Activated T-cell treated with anti-CD3 and anti-CD28 coated beads, Interleukin-2, amount 50 U/mL, for 24 hours (primary cell): ENCODE data around the gene SYN1.

Experiments
- DNase-seq: peaks from one replicate; pipeline ENCODE4 v3.0.0-alpha.2; 2020
- H3K27ac Mint-ChIP-seq: 2 replicates; pipeline ENCODE4 v1.8.0; 2020; ENCODE audit warnings: mild to moderate bottlenecking, mixed read lengths
- H3K27me3 Mint-ChIP-seq: 2 replicates; pipeline ENCODE4 v1.8.0; 2020; ENCODE audit warnings: mixed read lengths
- H3K36me3 Mint-ChIP-seq: 2 replicates; pipeline ENCODE4 v1.8.0; 2020; ENCODE audit warnings: low read depth, mixed read lengths
- H3K4me1 Mint-ChIP-seq: 2 replicates; pipeline ENCODE4 v1.8.0; 2020; ENCODE audit warnings: low read depth, mixed read lengths
- H3K4me3 Mint-ChIP-seq: 2 replicates; pipeline ENCODE4 v1.8.0; 2020; ENCODE audit warnings: mild to moderate bottlenecking, moderate library complexity, mixed read lengths
- H3K9me3 Mint-ChIP-seq: 2 replicates; pipeline ENCODE4 v1.8.0; 2020; ENCODE audit warnings: mixed read lengths

The SYN1 gene

GRCh38 chrX:47595716-47596251, 23.9 kb downstream of the SYN1 start:
- Mint-ChIP-seq H3K27ac (peak overlapping the region; percentile 46), H3K9me3 (peaks cover 15% of the 10 kb centered on the region), H3K27me3 (peaks cover 7% of the 10 kb centered on the region), H3K4me3 (no peak overlapping the region), H3K4me1 (peaks cover 17% of the 10 kb centered on the region), H3K36me3 (no peaks in the 10 kb centered on the region)
- no peak for DNase-seq

GRCh38 chrX:47593522-47593921, 26.1 kb downstream of the SYN1 start:
- H3K4me3 Mint-ChIP-seq = no peak overlapping the region
- peaks cover 17% of the 10 kb centered on the region for H3K4me1 Mint-ChIP-seq
- no peaks in the 10 kb centered on the region for H3K36me3 Mint-ChIP-seq
- DNase-seq = no peak
- peaks cover 7% of the 10 kb centered on the region for H3K27me3 Mint-ChIP-seq
- peaks cover 10% of the 10 kb centered on the region for H3K9me3 Mint-ChIP-seq
- H3K27ac Mint-ChIP-seq = no peak overlapping the region

- no peak for DNase-seq
- Mint-ChIP-seq H3K4me3 (no peak overlapping the region), H3K27ac (no peak overlapping the region), H3K36me3 (no peaks in the 10 kb centered on the region), H3K9me3 (no peaks in the 10 kb centered on the region), H3K4me1 (peaks cover 13% of the 10 kb centered on the region), H3K27me3 (peaks cover 10% of the 10 kb centered on the region)
Observed at GRCh38 chrX:47590984-47591383, 28.7 kb downstream of the SYN1 start.

- Mint-ChIP-seq H3K27ac (no peak overlapping the region), H3K4me3 (no peak overlapping the region), H3K27me3 (peaks cover 21% of the 10 kb centered on the region), H3K4me1 (peaks cover 15% of the 10 kb centered on the region), H3K36me3 (no peaks in the 10 kb centered on the region), H3K9me3 (no peaks in the 10 kb centered on the region)
- DNase-seq = no peak
Observed at GRCh38 chrX:47587906-47588735, 31.5 kb downstream of the SYN1 start.

GRCh38 chrX:47587091-47587891, 32.4 kb downstream of the SYN1 start:
- Mint-ChIP-seq H3K4me1 (peaks cover 15% of the 10 kb centered on the region), H3K27me3 (peaks cover 21% of the 10 kb centered on the region), H3K36me3 (no peaks in the 10 kb centered on the region), H3K4me3 (no peak overlapping the region), H3K27ac (no peak overlapping the region), H3K9me3 (no peaks in the 10 kb centered on the region)
- no peak for DNase-seq

GRCh38 chrX:47586043-47586787, 33.4 kb downstream of the SYN1 start:
- DNase-seq = no peak
- Mint-ChIP-seq H3K4me1 (peaks cover 24% of the 10 kb centered on the region), H3K27ac (no peak overlapping the region), H3K27me3 (peaks cover 21% of the 10 kb centered on the region), H3K4me3 (no peak overlapping the region), H3K36me3 (no peaks in the 10 kb centered on the region), H3K9me3 (no peaks in the 10 kb centered on the region)

GRCh38 chrX:47585273-47585672, 34.4 kb downstream of the SYN1 start:
- no peak for DNase-seq
- Mint-ChIP-seq H3K36me3 (no peaks in the 10 kb centered on the region), H3K9me3 (no peaks in the 10 kb centered on the region), H3K27ac (no peak overlapping the region), H3K4me1 (peaks cover 28% of the 10 kb centered on the region), H3K4me3 (no peak overlapping the region), H3K27me3 (peaks cover 21% of the 10 kb centered on the region)

- Mint-ChIP-seq H3K27ac (no peak overlapping the region), H3K4me1 (peaks cover 31% of the 10 kb centered on the region), H3K9me3 (no peaks in the 10 kb centered on the region), H3K4me3 (no peak overlapping the region), H3K27me3 (peaks cover 21% of the 10 kb centered on the region), H3K36me3 (no peaks in the 10 kb centered on the region)
- DNase-seq = no peak
Observed at GRCh38 chrX:47584714-47585113, 34.9 kb downstream of the SYN1 start.

- Mint-ChIP-seq H3K27ac (no peak overlapping the region), H3K4me3 (peak overlapping the region; percentile 19)
- DNase-seq = no peak
Observed at GRCh38 chrX:47583240-47583861, 36.3 kb downstream of the SYN1 start.

GRCh38 chrX:47581731-47582647, 37.7 kb downstream of the SYN1 start, which contains the start of gene TIMP1:
TSS of gene TIMP1 (plus strand) at chrX:47582436. CDS start at chrX:47583416, 980 bp downstream.
- peak; percentile 82 for DNase-seq
- Mint-ChIP-seq H3K4me1 (peaks cover 44% of the 10 kb centered on the region), H3K27ac (peak within 1 kb of the TSS; percentile 50), H3K9me3 (no peaks in the 10 kb centered on the region), H3K36me3 (no peaks in the 10 kb centered on the region), H3K27me3 (peaks cover 35% of the 10 kb centered on the region), H3K4me3 (peak within 1 kb of the TSS; percentile 31)

More at GRCh38 chrX:47583240-47583861, 36.3 kb downstream of the SYN1 start:
- H3K9me3 Mint-ChIP-seq = no peaks in the 10 kb centered on the region
- peaks cover 40% of the 10 kb centered on the region for H3K4me1 Mint-ChIP-seq
- no peaks in the 10 kb centered on the region for H3K36me3 Mint-ChIP-seq
- H3K27me3 Mint-ChIP-seq = peaks cover 29% of the 10 kb centered on the region

- no peaks in the 10 kb centered on the region for H3K36me3 Mint-ChIP-seq
- no peaks in the 10 kb centered on the region for H3K9me3 Mint-ChIP-seq
- no peak for DNase-seq
- no peak overlapping the region for H3K4me3 Mint-ChIP-seq
- H3K27me3 Mint-ChIP-seq = peaks cover 37% of the 10 kb centered on the region
- H3K4me1 Mint-ChIP-seq = peaks cover 39% of the 10 kb centered on the region
- no peak overlapping the region for H3K27ac Mint-ChIP-seq
Observed at GRCh38 chrX:47579537-47579936, 40.1 kb downstream of the SYN1 start.

GRCh38 chrX:47578692-47579091, 41.0 kb downstream of the SYN1 start:
- H3K9me3 Mint-ChIP-seq = no peaks in the 10 kb centered on the region
- H3K27ac Mint-ChIP-seq = no peak overlapping the region
- peaks cover 35% of the 10 kb centered on the region for H3K27me3 Mint-ChIP-seq
- peaks cover 35% of the 10 kb centered on the region for H3K4me1 Mint-ChIP-seq
- H3K36me3 Mint-ChIP-seq = no peaks in the 10 kb centered on the region
- no peak overlapping the region for H3K4me3 Mint-ChIP-seq
- DNase-seq = no peak

- H3K36me3 Mint-ChIP-seq = no peaks in the 10 kb centered on the region
- H3K9me3 Mint-ChIP-seq = no peaks in the 10 kb centered on the region
- H3K4me3 Mint-ChIP-seq = no peak overlapping the region
- H3K27me3 Mint-ChIP-seq = peaks cover 37% of the 10 kb centered on the region
- DNase-seq = no peak
- no peak overlapping the region for H3K27ac Mint-ChIP-seq
- peaks cover 34% of the 10 kb centered on the region for H3K4me1 Mint-ChIP-seq
Observed at GRCh38 chrX:47577901-47578300, 41.8 kb downstream of the SYN1 start.
